GM21576 (cell line): ENCODE data around the gene TTC3.

ENCODE experiments used
- ATAC-seq: cut with Tn5 transposase; IDR thresholded peaks from one replicate; pipeline ENCODE4 v1.9.1; 2021; ENCODE audit warnings: mild to moderate bottlenecking, moderate library complexity; ENCODE audit not compliant: unreplicated experiment

TTC3 gene

DNA sequence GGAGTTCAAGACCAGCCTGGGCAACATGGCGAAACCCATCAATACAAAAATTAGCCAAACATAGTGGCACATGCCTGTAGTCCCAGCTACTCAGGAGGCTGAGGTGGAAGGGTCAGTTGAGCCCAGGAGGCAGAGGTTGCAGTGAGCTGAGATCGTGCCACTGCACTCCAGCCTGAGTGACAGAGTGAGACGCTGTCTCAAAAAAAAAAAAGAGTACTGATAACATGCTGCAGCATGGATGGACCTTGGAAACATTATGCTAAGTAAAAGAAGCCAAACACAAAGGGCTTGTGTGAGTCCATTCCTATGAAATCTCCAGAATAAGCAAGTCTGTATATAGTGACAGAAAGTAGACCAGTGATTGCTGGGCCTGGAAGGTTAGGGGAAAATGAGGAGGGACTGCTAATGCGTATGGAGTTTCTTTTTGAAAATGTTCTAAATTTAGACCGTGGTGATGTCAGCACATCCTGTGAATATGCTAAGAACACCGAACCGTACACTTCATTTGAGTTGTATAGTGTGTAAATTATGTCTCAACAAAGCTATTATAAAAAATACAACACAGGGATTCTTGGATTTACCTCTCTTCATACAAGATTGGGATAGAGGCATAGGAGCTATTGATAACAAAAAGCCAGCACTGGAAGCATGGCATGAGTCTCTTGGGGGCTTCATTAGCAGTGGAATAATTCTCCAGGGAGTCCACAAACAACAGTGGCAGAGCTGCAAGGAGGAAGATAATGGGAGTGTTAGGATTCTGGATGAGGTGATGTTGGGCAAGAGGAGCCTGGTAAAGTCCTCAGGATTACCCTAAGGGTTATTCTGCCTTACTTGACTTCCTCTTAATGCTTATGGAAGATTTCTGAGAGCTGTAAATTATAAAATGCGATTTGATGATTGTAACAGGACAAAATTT is 73.5 kb downstream of the TTC3 start:
- ATAC-seq: no peak

- no peak for ATAC-seq
These were observed 76.4 kb downstream of the TTC3 start for GRCh38 chr21:37149411-37149810.

- no peak for ATAC-seq
These were observed 80.3 kb downstream of the TTC3 start for GRCh38 chr21:37153196-37153934.

GRCh38 chr21:37153935-37154350 is 80.9 kb downstream of the TTC3 start:
- ATAC-seq: no peak

DNA sequence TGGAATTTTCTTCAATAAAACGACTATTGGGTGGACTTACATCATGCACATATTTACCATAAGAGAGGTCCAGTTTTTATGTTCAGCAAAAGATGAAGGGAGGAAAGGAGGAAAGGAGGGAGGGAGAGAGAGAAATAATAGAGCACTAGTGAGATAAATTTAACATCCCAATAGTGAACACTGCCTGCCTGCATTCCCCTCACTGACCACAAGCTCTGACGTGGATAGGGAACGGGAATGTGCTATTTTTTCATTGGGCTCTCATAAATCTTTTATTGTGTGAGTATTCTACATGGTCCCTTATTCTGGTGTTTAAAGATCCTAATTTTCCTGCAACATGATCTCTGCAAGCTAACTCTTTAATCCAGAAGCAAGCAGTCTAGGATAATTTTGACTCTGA is 82.1 kb downstream of the TTC3 start:
- ATAC-seq: no peak

- ATAC-seq: no peak
These were observed 84.9 kb downstream of the TTC3 start for GRCh38 chr21:37157938-37158337.

GRCh38 chr21:37159053-37159776 is 86.2 kb downstream of the TTC3 start:
- ATAC-seq: no peak

- no peak for ATAC-seq
These were observed 86.9 kb downstream of the TTC3 start for GRCh38 chr21:37159949-37160348.

GRCh38 chr21:37164742-37165141 is 91.7 kb downstream of the TTC3 start:
- no peak for ATAC-seq

GRCh38 chr21:37165586-37165985 is 92.5 kb downstream of the TTC3 start:
- ATAC-seq: no peak

- ATAC-seq: no peak
These were observed 93.7 kb downstream of the TTC3 start for GRCh38 chr21:37166733-37167132.

GRCh38 chr21:37168666-37169065 is 95.6 kb downstream of the TTC3 start:
- ATAC-seq: no peak

GRCh38 chr21:37172646-37173045 is 99.6 kb downstream of the TTC3 start:
- no peak for ATAC-seq

- no peak for ATAC-seq
These were observed 103.7 kb downstream of the TTC3 start for GRCh38 chr21:37176716-37177115.

- no peak for ATAC-seq
These were observed 108.0 kb downstream of the TTC3 start for GRCh38 chr21:37181059-37181458.

- no peak for ATAC-seq
These were observed 109.2 kb downstream of the TTC3 start for GRCh38 chr21:37182222-37182621.

GRCh38 chr21:37183749-37184148 is 110.7 kb downstream of the TTC3 start:
- ATAC-seq: no peak

DNA sequence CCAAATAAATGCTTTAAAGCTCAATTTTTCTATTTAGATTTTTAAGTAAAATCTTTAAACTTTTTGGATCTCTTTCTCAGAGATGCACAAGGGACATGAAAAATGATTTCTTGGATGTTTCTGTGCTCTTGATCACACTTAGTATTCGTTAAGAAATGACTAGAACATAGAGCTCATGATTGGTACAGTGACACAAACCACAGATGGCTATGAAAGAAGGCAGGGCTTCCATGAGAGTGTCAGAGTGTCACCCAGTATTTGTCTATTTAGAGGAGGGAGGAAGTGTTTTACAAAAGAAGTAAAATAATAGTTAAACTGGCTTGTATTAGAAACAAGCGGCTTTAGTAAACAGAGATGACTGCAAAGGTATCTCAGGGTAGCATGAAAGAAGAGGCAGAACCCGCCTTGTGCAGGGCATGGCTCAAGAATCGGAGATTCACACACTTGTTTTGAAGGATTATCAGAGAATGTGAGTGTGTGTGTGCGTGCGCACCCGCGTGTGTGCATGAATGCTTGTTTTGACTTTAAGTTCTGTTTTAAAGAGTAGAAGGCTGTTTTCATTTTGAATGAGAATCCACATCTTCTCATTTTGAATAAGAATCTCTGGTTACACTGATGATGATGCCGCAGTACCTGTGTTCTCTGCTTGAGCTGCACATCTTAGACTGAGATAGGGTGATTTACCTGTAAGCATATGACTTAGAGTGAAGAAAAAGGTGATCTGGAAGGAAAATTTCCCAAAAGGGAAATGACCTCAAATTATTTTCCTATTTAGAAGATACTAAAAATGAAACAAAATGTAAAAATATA is 111.9 kb downstream of the TTC3 start:
- no peak for ATAC-seq

- ATAC-seq: no peak
These were observed 113.9 kb downstream of the TTC3 start for GRCh38 chr21:37186983-37187382.

- no peak for ATAC-seq
These were observed 115.8 kb downstream of the TTC3 start for GRCh38 chr21:37188825-37189224.

GRCh38 chr21:37192019-37192418 is 119.0 kb downstream of the TTC3 start:
- no peak for ATAC-seq
